HepG2 (cell line): ENCODE results near the gene PDIA4. TPM values are rescaled to one million over a fixed set of nuclear protein-coding genes. Genes with fewer than 3 reads are reported as not detected.

ENCODE experiments used
- ATAC-seq: fragments of 200-7000 bp; cut with Tn5 transposase; 3 replicates; pipeline ENCODE4 v1.9.1; 2020; ENCODE audit warnings: mild to moderate bottlenecking, moderate library complexity
- BruUV-seq: library from RNA; stranded (reverse); fragments of 400-500 nt; replicated peaks from 2 replicates; lab custom pipeline; 2021; lab: Mats Ljungman, UMichigan
- CTCF ChIA-PET: fragments of 300-600 bp; formaldehyde crosslinking; extraction: SDS; loops from one replicate; lab custom pipeline; 2021; ENCODE audit warnings: low total read pairs, inconsistent platforms, low intra/inter-chr PET ratio; lab: Yijun Ruan, JAX
- POLR2A ChIA-PET: fragments of 350-600 bp; sonication (Branson Sonifier 250); formaldehyde crosslinking; loops from one replicate; lab custom pipeline; 2020; ENCODE audit warnings: antibody characterized with exemption, inconsistent platforms; lab: Yijun Ruan, JAX
- DNase-seq: peaks from one replicate; pipeline ENCODE4 v3.0.0-alpha.2; 2015; ENCODE audit warnings: low spot score
- FAIRE-seq: peaks from 3 replicates; lab custom pipeline; 2011; peaks lifted over from hg19 to GRCh38; lab: Jason Lieb, UNC
- H2AFZ ChIP-seq: one replicate; pipeline ENCODE4 v1.6.1; 2011; ENCODE audit warnings: low read length, inconsistent platforms
- H3K27ac ChIP-seq: fragments of 300-600 bp; 3 replicates; pipeline ENCODE4 v1.8.0; 2011; ENCODE audit warnings: mixed run types, mild to moderate bottlenecking, mixed read lengths, low read length, inconsistent platforms; ENCODE audit not compliant: insufficient read depth; ENCODE audit errors: extremely low read length
- H3K27me3 ChIP-seq, 2 experiments: fragments of 200-600 bp in 1 of 2; 2 replicates in 1 of 2; 3 replicates in 1 of 2; pipeline versions ENCODE4 v1.6.0 to v1.8.0; 2011; ENCODE audit warnings: low read length in 2 of 2, mild to moderate bottlenecking in 2 of 2, moderate library complexity in 2 of 2, inconsistent platforms in 1 of 2; ENCODE audit not compliant: insufficient read depth in 2 of 2, control insufficient read depth in 1 of 2
- H3K36me3 ChIP-seq, 2 experiments: fragments of 200-600 bp in 1 of 2; replicated peaks in 1 of 2; 2 replicates in 1 of 2; 3 replicates in 1 of 2; pipeline versions ENCODE4 v1.5.1 to v1.8.0; 2011; ENCODE audit warnings: low read length in 2 of 2, inconsistent platforms in 1 of 2; ENCODE audit not compliant: insufficient read depth in 2 of 2, control insufficient read depth in 1 of 2
- H3K4me1 ChIP-seq: 2 replicates; pipeline ENCODE4 v1.5.1; 2012; ENCODE audit warnings: low read length, inconsistent platforms; ENCODE audit not compliant: insufficient read depth
- H3K4me2 ChIP-seq: 2 replicates; pipeline ENCODE4 v1.6.0; 2011; ENCODE audit warnings: low read depth, low read length, inconsistent platforms
- H3K4me3 ChIP-seq, 3 experiments: fragments of 200-600 bp in 1 of 3; sonication (generic), shearing (Covaris generic) in 1 of 3; replicated peaks in 1 of 3; 2 replicates each; pipeline ENCODE4 v1.5.1; 2011 to 2016; ENCODE audit warnings: low read length in 3 of 3, inconsistent platforms in 2 of 3, low read depth in 2 of 3, mild to moderate bottlenecking in 2 of 3, control low read depth in 1 of 3, mixed read lengths in 1 of 3; ENCODE audit not compliant: insufficient read depth in 1 of 3
- H3K79me2 ChIP-seq: one replicate; pipeline ENCODE4 v1.6.1; 2011; ENCODE audit warnings: low read length, inconsistent platforms; ENCODE audit not compliant: insufficient read depth
- H3K9ac ChIP-seq: 2 replicates; pipeline ENCODE4 v1.6.0; 2011; ENCODE audit warnings: mild to moderate bottlenecking, low read depth, low read length, inconsistent platforms; ENCODE audit not compliant: insufficient read depth
- H3K9me3 ChIP-seq: 2 replicates; pipeline ENCODE4 v1.5.1; 2012; ENCODE audit warnings: mild to moderate bottlenecking, low read length
- H4K20me1 ChIP-seq: 2 replicates; pipeline ENCODE4 v1.6.0; 2011; ENCODE audit warnings: inconsistent platforms, mild to moderate bottlenecking, low read length, moderate library complexity; ENCODE audit not compliant: insufficient read depth
- CCDC6 ChIP-seq: sonication (generic); formaldehyde crosslinking; IDR thresholded peaks from 2 replicates; pipeline ENCODE4 v1.8.1; 2022; ENCODE audit warnings: mild to moderate bottlenecking, missing genetic modification reagents, moderate library complexity
- GTF2F1 ChIP-seq: fragments of 150-350 bp; IDR thresholded peaks from 2 replicates; pipeline ENCODE4 v1.6.1; 2014; ENCODE audit warnings: low read length
- HNRNPLL ChIP-seq: fragments of 200-400 bp; formaldehyde crosslinking; IDR thresholded peaks from 2 replicates; pipeline ENCODE4 v1.6.1; 2017; ENCODE audit warnings: mild to moderate bottlenecking, low read depth, low read length; ENCODE audit not compliant: poor library complexity, severe bottlenecking
- KDM5B ChIP-seq: sonication (generic); formaldehyde crosslinking; IDR thresholded peaks from 2 replicates; pipeline ENCODE4 v1.4.0; 2020; ENCODE audit warnings: missing genetic modification reagents, mild to moderate bottlenecking, borderline replicate concordance
- NFYC ChIP-seq: IDR thresholded peaks from 2 replicates; pipeline ENCODE4 v1.6.1; 2016; ENCODE audit warnings: missing genetic modification reagents, missing compliant biosample characterization
- SMYD3 ChIP-seq: sonication (generic); formaldehyde crosslinking; IDR thresholded peaks from 2 replicates; pipeline ENCODE4 v1.8.1; 2023; ENCODE audit warnings: mild to moderate bottlenecking, missing genetic modification reagents
- SPEN ChIP-seq: sonication (generic); formaldehyde crosslinking; IDR thresholded peaks from 2 replicates; pipeline ENCODE4 v1.5.1; 2020; ENCODE audit warnings: low read depth, mild to moderate bottlenecking, missing genetic modification reagents
- TBX2 ChIP-seq: sonication (generic); formaldehyde crosslinking; IDR thresholded peaks from 2 replicates; pipeline ENCODE4 v1.5.0; 2020; ENCODE audit warnings: missing genetic modification reagents, mild to moderate bottlenecking, borderline replicate concordance
- ZMYM2 ChIP-seq: sonication (generic); formaldehyde crosslinking; IDR thresholded peaks from 2 replicates; pipeline ENCODE4 v1.8.0; 2022; ENCODE audit warnings: mild to moderate bottlenecking, missing genetic modification reagents
- ZNF441 ChIP-seq: sonication (generic); formaldehyde crosslinking; IDR thresholded peaks from 2 replicates; pipeline ENCODE4 v1.7.0; 2021; ENCODE audit warnings: missing genetic modification reagents, borderline replicate concordance
- ZNF501 ChIP-seq: sonication (generic); formaldehyde crosslinking; IDR thresholded peaks from 2 replicates; pipeline ENCODE4 v1.5.1; 2020; ENCODE audit warnings: mild to moderate bottlenecking, moderate library complexity, missing genetic modification reagents
- ZNF652 ChIP-seq: IDR thresholded peaks from 2 replicates; pipeline ENCODE4 v1.6.1; 2016; ENCODE audit warnings: low read depth, borderline replicate concordance
- WGBS: methylation state at CpG from one replicate; pipeline ENCODE4 v1.1.6; 2017; ENCODE audit warnings: low lambda C conversion rate; 5-methylcytosine and 5-hydroxymethylcytosine counted together
- in situ Hi-C: cut with HindIII; loops from 2 replicates; pipeline ENCODE4 v1.10.0; 2017; ENCODE audit warnings: low pct_unique_long_range_greater_than_20kb; ENCODE audit not compliant: extremely low pct_ligation_motif_present
- intact Hi-C: fragments of 100-400 bp; cut with micrococcal nuclease; formaldehyde crosslinking; loops from one replicate; pipeline ENCODE4 v1.10.0; 2022; ENCODE audit not compliant: unreplicated experiment
- polyA plus RNA-seq, 8 experiments: library from polyadenylated mRNA; depleted of rRNA in 3 of 8; stranded (reverse) in 7 of 8; unstranded in 1 of 8; fragments of >200 nt; fragmentation: Illumina TruSeq in 4 of 8; extraction: Trizol in 4 of 8; gene quantifications; 2 replicates each; pipeline versions ENCODE4 v1.2.1 to v1.2.3, GENCODE V29; 2011 to 2016; ENCODE audit warnings: low read depth in 4 of 8, missing spikeins in 1 of 8, mixed read lengths in 1 of 8; ENCODE audit not compliant: insufficient read depth in 1 of 8
- total RNA-seq, 5 experiments: library from RNA; depleted of rRNA; stranded (reverse); fragments of >200 nt; fragmentation: Illumina TruSeq; extraction: Trizol; gene quantifications; 2 replicates each; pipeline ENCODE4 v1.2.3, GENCODE V29; 2016; ENCODE audit warnings: low read depth in 1 of 5
- TF ChIP-seq, protein P1 (sequence below): sonication (generic); formaldehyde crosslinking; IDR thresholded peaks from 2 replicates; pipeline ENCODE4 v1.4.0; 2020; ENCODE audit warnings: low read depth, mild to moderate bottlenecking, missing genetic modification reagents
- TF ChIP-seq, protein P2 (sequence below): sonication (generic); formaldehyde crosslinking; IDR thresholded peaks from 2 replicates; pipeline ENCODE4 v1.4.0; 2020; ENCODE audit warnings: missing genetic modification reagents, mild to moderate bottlenecking, borderline replicate concordance
- TF ChIP-seq, protein P3 (sequence below): sonication (generic); formaldehyde crosslinking; IDR thresholded peaks from 2 replicates; pipeline ENCODE4 v1.5.0; 2020; ENCODE audit warnings: mild to moderate bottlenecking, missing genetic modification reagents, borderline replicate concordance

PDIA4 gene
- total and polyA plus RNA-seq, 2 of the 13 experiments (the other 11 are each of a cell fraction or from before 2014, with no cell fraction given), result 278 to 402 TPM

DNA sequence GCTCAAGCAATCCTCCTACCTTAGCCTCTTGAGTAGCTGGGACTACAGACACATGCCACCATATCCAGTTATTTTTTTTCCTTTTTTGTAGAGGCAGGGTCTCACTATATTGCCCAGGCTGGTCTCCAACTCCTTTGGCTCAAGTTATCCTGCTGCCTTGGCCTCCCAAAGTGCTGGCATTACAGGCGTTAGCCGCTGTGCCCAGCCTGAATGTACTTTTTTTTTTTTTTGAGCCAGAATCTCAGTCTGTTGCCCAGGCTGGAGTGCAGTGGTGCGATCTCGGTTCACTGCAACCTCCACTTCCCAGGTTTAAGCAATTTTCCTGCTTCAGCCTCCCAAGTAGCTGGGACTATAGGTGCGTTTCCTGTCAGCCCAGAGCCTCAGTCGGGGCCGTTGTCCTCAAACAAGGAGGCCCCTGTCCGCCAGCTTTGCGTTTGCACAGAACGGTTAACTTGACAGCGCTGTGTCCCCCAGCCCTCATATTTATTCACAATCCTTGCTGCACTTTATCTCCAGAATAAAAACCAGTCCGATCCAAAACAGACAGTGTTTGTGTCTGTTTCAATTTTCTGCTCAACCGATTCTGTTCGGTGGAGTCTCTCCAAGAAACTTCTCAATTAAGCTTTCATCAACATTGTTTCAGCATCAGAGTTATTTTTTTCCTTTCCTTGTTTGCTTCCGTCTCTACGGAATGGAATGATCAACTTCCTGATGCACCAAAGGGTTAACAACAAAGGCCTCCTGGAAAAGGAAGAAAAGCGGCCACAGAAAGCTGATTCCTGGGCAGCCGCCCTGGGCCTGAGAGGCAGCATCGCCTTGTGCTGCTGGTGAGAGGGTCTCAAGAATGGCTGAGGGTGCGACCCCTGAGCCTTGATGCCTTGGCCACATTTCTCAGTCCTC is 64.5 kb downstream of the PDIA4 start:
- H3K9ac ChIP-seq, result peak overlapping the region; percentile 67
- no peaks in the 10 kb centered on the region for H3K9me3 ChIP-seq
- H2AFZ ChIP-seq, result peak overlapping the region; percentile 92
- CTCF ChIA-PET, result interaction anchor here (0.8 kb wide), 2 partner anchors 108 to 388 kb away, joined by 3 read pairs; no protein-coding TSS in a partner anchor
- intact Hi-C loops (loop anchor here (1.0 to 10.0 kb wide), 6 partner anchors 23 to 462 kb away; partner anchors contain the start of genes CUL1 and EZH2), in situ Hi-C loops (loop anchor here (5.0 to 25.0 kb wide), 3 partner anchors 387 to 702 kb away; no protein-coding TSS in a partner anchor)
- POLR2A ChIA-PET, result interaction anchor here (0.8 to 1.5 kb wide), 2 partner anchors 20 to 23 kb away, joined by 3 to 6 read pairs; no protein-coding TSS in a partner anchor
- no peaks in the 10 kb centered on the region for H3K79me2 ChIP-seq
- WGBS, result under 1% methylated on average over 20 of the region's 20 CpGs
- peaks cover 68% of the 10 kb centered on the region for H3K4me1 ChIP-seq
- H3K4me3 ChIP-seq, result peak overlapping the region; percentile 70 to 81 (median 71)
- DNase-seq, result peak; percentile 36
- FAIRE-seq, result no peak
- no peaks in the 10 kb centered on the region for H3K36me3 ChIP-seq
- no peaks in the 10 kb centered on the region for H4K20me1 ChIP-seq
- no TSS peak for BruUV-seq
- H3K27ac ChIP-seq, result peak overlapping the region; percentile 27
- no peaks in the 10 kb centered on the region; a peak in 2 of 5 replicates for H3K27me3 ChIP-seq
- peak overlapping the region; percentile 79 for H3K4me2 ChIP-seq
- ATAC-seq, result peak; percentile 10
- TF ChIP-seq, protein P1, sequence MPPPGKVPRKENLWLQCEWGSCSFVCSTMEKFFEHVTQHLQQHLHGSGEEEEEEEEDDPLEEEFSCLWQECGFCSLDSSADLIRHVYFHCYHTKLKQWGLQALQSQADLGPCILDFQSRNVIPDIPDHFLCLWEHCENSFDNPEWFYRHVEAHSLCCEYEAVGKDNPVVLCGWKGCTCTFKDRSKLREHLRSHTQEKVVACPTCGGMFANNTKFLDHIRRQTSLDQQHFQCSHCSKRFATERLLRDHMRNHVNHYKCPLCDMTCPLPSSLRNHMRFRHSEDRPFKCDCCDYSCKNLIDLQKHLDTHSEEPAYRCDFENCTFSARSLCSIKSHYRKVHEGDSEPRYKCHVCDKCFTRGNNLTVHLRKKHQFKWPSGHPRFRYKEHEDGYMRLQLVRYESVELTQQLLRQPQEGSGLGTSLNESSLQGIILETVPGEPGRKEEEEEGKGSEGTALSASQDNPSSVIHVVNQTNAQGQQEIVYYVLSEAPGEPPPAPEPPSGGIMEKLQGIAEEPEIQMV (CRISPR knock-in tag), result no peak
- TF ChIP-seq TBX2 (CRISPR knock-in tag) (peak; percentile 24; the same call in 1 of the 2 replicates), SPEN (CRISPR knock-in tag) (0 out of 2 replicates have a peak, but pooled peaks have one; percentile 9), NFYC (CRISPR knock-in tag) (no peak), ZNF441 (CRISPR knock-in tag) (no peak; the same call in 1 of the 2 replicates), GTF2F1 (no peak), ZNF501 (0 out of 2 replicates have a peak, but pooled peaks have one; percentile 53), ZMYM2 (peak; percentile 55), SMYD3 (CRISPR knock-in tag) (0 out of 2 replicates have a peak, but pooled peaks have one; percentile 46), ZNF652 (CRISPR knock-in tag) (peak; percentile 98), HNRNPLL (no peak), CCDC6 (CRISPR knock-in tag) (0 out of 2 replicates have a peak, but pooled peaks have one; percentile 21), KDM5B (CRISPR knock-in tag) (peak; percentile 47; the same call in 1 of the 2 replicates)
- TF ChIP-seq, protein P2, sequence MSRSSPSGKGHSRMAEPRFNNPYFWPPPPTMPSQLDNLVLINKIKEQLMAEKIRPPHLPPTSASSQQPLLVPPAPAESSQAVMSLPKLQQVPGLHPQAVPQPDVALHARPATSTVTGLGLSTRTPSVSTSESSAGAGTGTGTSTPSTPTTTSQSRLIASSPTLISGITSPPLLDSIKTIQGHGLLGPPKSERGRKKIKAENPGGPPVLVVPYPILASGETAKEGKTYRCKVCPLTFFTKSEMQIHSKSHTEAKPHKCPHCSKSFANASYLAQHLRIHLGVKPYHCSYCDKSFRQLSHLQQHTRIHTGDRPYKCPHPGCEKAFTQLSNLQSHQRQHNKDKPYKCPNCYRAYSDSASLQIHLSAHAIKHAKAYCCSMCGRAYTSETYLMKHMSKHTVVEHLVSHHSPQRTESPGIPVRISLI (CRISPR knock-in tag), result peak; percentile 38; the same call in 1 of the 2 replicates
- TF ChIP-seq, protein P3, sequence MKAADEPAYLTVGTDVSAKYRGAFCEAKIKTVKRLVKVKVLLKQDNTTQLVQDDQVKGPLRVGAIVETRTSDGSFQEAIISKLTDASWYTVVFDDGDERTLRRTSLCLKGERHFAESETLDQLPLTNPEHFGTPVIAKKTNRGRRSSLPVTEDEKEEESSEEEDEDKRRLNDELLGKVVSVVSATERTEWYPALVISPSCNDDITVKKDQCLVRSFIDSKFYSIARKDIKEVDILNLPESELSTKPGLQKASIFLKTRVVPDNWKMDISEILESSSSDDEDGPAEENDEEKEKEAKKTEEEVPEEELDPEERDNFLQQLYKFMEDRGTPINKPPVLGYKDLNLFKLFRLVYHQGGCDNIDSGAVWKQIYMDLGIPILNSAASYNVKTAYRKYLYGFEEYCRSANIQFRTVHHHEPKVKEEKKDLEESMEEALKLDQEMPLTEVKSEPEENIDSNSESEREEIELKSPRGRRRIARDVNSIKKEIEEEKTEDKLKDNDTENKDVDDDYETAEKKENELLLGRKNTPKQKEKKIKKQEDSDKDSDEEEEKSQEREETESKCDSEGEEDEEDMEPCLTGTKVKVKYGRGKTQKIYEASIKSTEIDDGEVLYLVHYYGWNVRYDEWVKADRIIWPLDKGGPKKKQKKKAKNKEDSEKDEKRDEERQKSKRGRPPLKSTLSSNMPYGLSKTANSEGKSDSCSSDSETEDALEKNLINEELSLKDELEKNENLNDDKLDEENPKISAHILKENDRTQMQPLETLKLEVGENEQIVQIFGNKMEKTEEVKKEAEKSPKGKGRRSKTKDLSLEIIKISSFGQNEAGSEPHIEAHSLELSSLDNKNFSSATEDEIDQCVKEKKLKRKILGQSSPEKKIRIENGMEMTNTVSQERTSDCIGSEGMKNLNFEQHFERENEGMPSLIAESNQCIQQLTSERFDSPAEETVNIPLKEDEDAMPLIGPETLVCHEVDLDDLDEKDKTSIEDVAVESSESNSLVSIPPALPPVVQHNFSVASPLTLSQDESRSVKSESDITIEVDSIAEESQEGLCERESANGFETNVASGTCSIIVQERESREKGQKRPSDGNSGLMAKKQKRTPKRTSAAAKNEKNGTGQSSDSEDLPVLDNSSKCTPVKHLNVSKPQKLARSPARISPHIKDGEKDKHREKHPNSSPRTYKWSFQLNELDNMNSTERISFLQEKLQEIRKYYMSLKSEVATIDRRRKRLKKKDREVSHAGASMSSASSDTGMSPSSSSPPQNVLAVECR (CRISPR knock-in tag), result peak; percentile 33; the same call in 1 of the 2 replicates
